Naive thymus-derived CD4-positive, alpha-beta T cell (primary cell): ENCODE measurements around the gene ACSF3. TPM values are rescaled to one million over a fixed set of nuclear protein-coding genes. Genes with fewer than 3 reads are reported as not detected.

Experiments used
- ATAC-seq: fragments of 150-1000 bp; cut with Tn5 transposase; 2 replicates; pipeline ENCODE4 v1.10.0; 2021; ENCODE audit warnings: mild to moderate bottlenecking, moderate library complexity
- CTCF ChIA-PET: fragments of 350-600 bp; sonication (Branson Sonifier 250); formaldehyde crosslinking; loops from one replicate; lab custom pipeline; 2021; ENCODE audit warnings: antibody characterized with exemption; lab: Charles Lee
- POLR2A ChIA-PET: fragments of 350-600 bp; sonication (Branson Sonifier 250); formaldehyde crosslinking; loops from one replicate; lab custom pipeline; 2021; ENCODE audit warnings: antibody characterized with exemption, inconsistent platforms; lab: Charles Lee
- DNase-seq, 9 donors: peaks; one replicate each; pipeline versions ENCODE4 v3.0.0 to v3.0.0-alpha.2; 2020 to 2022; ENCODE audit warnings: mixed read lengths in 1 of 9
- H3K27ac ChIP-seq: one replicate; pipeline ENCODE4 v1.7.0; 2013; ENCODE audit warnings: mild to moderate bottlenecking, low read depth, low read length, moderate library complexity
- H3K27me3 ChIP-seq, 2 donors: one replicate each; pipeline ENCODE4 v1.7.0; 2013; ENCODE audit warnings: low read length in 2 of 2, mild to moderate bottlenecking in 2 of 2, moderate library complexity in 2 of 2; ENCODE audit not compliant: control insufficient read depth in 2 of 2, insufficient read depth in 2 of 2
- H3K36me3 ChIP-seq, 3 experiments: 1 replicate in 2 of 3; 2 replicates in 1 of 3; pipeline ENCODE4 v1.7.0; 2013; ENCODE audit warnings: low read length in 3 of 3, mild to moderate bottlenecking in 3 of 3, moderate library complexity in 1 of 3; ENCODE audit not compliant: insufficient read depth in 3 of 3, control insufficient read depth in 2 of 3
- H3K4me1 ChIP-seq, 2 donors: one replicate each; pipeline ENCODE4 v1.7.0; 2013; ENCODE audit warnings: low read length in 2 of 2, mild to moderate bottlenecking in 2 of 2, moderate library complexity in 1 of 2; ENCODE audit not compliant: control insufficient read depth in 2 of 2, insufficient read depth in 2 of 2
- H3K4me3 ChIP-seq: 2 replicates; pipeline ENCODE4 v1.7.0; 2013; ENCODE audit warnings: mild to moderate bottlenecking, low read length
- H3K9me3 ChIP-seq, 3 experiments: 1 replicate in 2 of 3; 2 replicates in 1 of 3; pipeline ENCODE4 v1.7.0; 2013; ENCODE audit warnings: low read length in 3 of 3; ENCODE audit not compliant: control insufficient read depth in 2 of 3
- H3K27ac Mint-ChIP-seq, 9 donors: one replicate each; pipeline ENCODE4 v1.8.0; 2020 to 2022; ENCODE audit warnings: mixed read lengths in 9 of 9, mild to moderate bottlenecking in 8 of 9, moderate library complexity in 5 of 9, inconsistent platforms in 2 of 9
- H3K27me3 Mint-ChIP-seq, 5 donors: one replicate each; pipeline ENCODE4 v1.8.0; 2021 to 2022; ENCODE audit warnings: mixed read lengths in 5 of 5, mild to moderate bottlenecking in 1 of 5
- H3K36me3 Mint-ChIP-seq, 5 donors: one replicate each; pipeline ENCODE4 v1.8.0; 2020 to 2022; ENCODE audit warnings: mixed read lengths in 5 of 5, mild to moderate bottlenecking in 3 of 5, inconsistent platforms in 1 of 5
- H3K4me1 Mint-ChIP-seq, 7 donors: one replicate each; pipeline ENCODE4 v1.8.0; 2020 to 2022; ENCODE audit warnings: mixed read lengths in 7 of 7, mild to moderate bottlenecking in 3 of 7, inconsistent platforms in 1 of 7
- H3K4me3 Mint-ChIP-seq, 10 donors: one replicate each; pipeline ENCODE4 v1.8.0; 2020 to 2022; ENCODE audit warnings: mild to moderate bottlenecking in 10 of 10, mixed read lengths in 10 of 10, moderate library complexity in 6 of 10, inconsistent platforms in 2 of 10
- H3K9me3 Mint-ChIP-seq, 11 donors: one replicate each; pipeline ENCODE4 v1.8.0; 2020 to 2022; ENCODE audit warnings: mixed read lengths in 11 of 11, mild to moderate bottlenecking in 4 of 11, inconsistent platforms in 1 of 11, moderate library complexity in 1 of 11
- intact Hi-C, 2 donors: fragments of 100-400 bp; cut with micrococcal nuclease; formaldehyde crosslinking; loops; one replicate each; pipeline ENCODE4 v1.15.1; 2023
- polyA plus RNA-seq, 2 donors: library from polyadenylated mRNA; unstranded; fragments of 300-500 nt; fragmentation: Illumina TruSeq; gene quantifications; one replicate each; pipeline ENCODE4 v1.2.3, GENCODE V29; 2021
- total RNA-seq, 6 experiments: library from RNA in 5 of 6; stranded (reverse) in 5 of 6; gene quantifications; 1 replicate in 5 of 6; 2 replicates in 1 of 6; pipeline ENCODE4 v1.2.3 and lab custom pipeline; 2021 to 2026

Gene ACSF3
- total and polyA plus RNA-seq, 7 experiments from 2014 or later: 26.2 to 84.1 (median 68.5) TPM

- ATAC-seq (no peak), DNase-seq (no peak)
- Histone ChIP-seq H3K4me3 (peak overlapping the region; percentile 59), H3K4me1 (peaks cover 30 to 54% of the 10 kb centered on the region in 2 donors), H3K27ac (peak overlapping the region; percentile 89), H3K9me3 (no peaks in the 10 kb centered on the region), H3K27me3 (no peaks in the 10 kb centered on the region), H3K36me3 (peaks cover 0 to 62% (median 5%) of the 10 kb centered on the region in 3 experiments)
- H3K36me3 Mint-ChIP-seq: peaks cover 0 to 36% (median 12%) of the 10 kb centered on the region in 5 donors
- POLR2A ChIA-PET: interaction anchor here (0.6 to 3.7 kb wide), 13 partner anchors 9 to 1337 kb away, joined by 3 to 65 read pairs (median 4); partner anchors contain the start of genes ACSF3, APRT, CDH15 and GALNS
- intact Hi-C loops: loop anchor here in 1 of 2 donors (5.0 to 10.0 kb wide), 2 partner anchors 86 to 542 kb away; partner anchors contain the start of genes SLC22A31 and ZC3H18
- H3K4me1 Mint-ChIP-seq: peaks cover 30 to 77% (median 50%) of the 10 kb centered on the region in 7 donors
- CTCF ChIA-PET: interaction anchor here (0.6 to 1.7 kb wide), 7 partner anchors 14 to 101 kb away, joined by 3 to 12 read pairs (median 4); partner anchors contain the start of genes ACSF3 and ZNF778
- H3K27me3 Mint-ChIP-seq: no peaks in the 10 kb centered on the region
- H3K4me3 Mint-ChIP-seq: peak overlapping the region; percentile 51 to 92 (median 87)
- peak overlapping the region in 6 of 9 donors; percentile 95 to 100 (median 96) for H3K27ac Mint-ChIP-seq
- H3K9me3 Mint-ChIP-seq: peaks cover 0 to 2% (median 0%) of the 10 kb centered on the region in 11 donors
Observed at GRCh38 chr16:89116341-89117226, 22.9 kb downstream of the ACSF3 start.

- intact Hi-C loops: loop anchor here in 1 of 2 donors (5.0 to 10.0 kb wide), 2 partner anchors 85 to 543 kb away; partner anchors contain the start of genes SLC22A31 and ZC3H18
- Histone ChIP-seq H3K27me3 (no peaks in the 10 kb centered on the region), H3K36me3 (peaks cover 0 to 55% (median under 1%) of the 10 kb centered on the region in 3 experiments), H3K9me3 (no peaks in the 10 kb centered on the region), H3K4me3 (no peak overlapping the region), H3K4me1 (peaks cover 30 to 60% of the 10 kb centered on the region in 2 donors), H3K27ac (peak overlapping the region; percentile 89)
- ChIA-PET CTCF (interaction anchor here (0.7 to 1.0 kb wide), 2 partner anchors 19 to 100 kb away, joined by 8 to 12 read pairs; partner anchors contain the start of gene ZNF778), POLR2A (interaction anchor here (1.8 kb wide), 1 partner anchor 24 kb away, joined by 5 read pairs; the partner anchor contains the start of gene ACSF3)
- Mint-ChIP-seq H3K4me3 (peak overlapping the region in 6 of 10 donors; percentile 19 to 87 (median 52)), H3K9me3 (peaks cover 0 to 2% (median 0%) of the 10 kb centered on the region in 11 donors), H3K4me1 (peaks cover 33 to 81% (median 52%) of the 10 kb centered on the region in 7 donors), H3K36me3 (peaks cover 0 to 36% (median 12%) of the 10 kb centered on the region in 5 donors), H3K27ac (peak overlapping the region in 6 of 9 donors; percentile 32 to 100 (median 96)), H3K27me3 (no peaks in the 10 kb centered on the region)
- DNase-seq (no peak), ATAC-seq (no peak)
Observed at GRCh38 chr16:89117227-89117974, 23.7 kb downstream of the ACSF3 start.

- H3K27me3 Mint-ChIP-seq: no peaks in the 10 kb centered on the region
- no peak for DNase-seq
- intact Hi-C loops: loop anchor here in 1 of 2 donors (5.0 to 10.0 kb wide), 2 partner anchors 84 to 543 kb away; partner anchors contain the start of genes SLC22A31 and ZC3H18
- peak overlapping the region in 8 of 10 donors; percentile 5 to 60 (median 34) for H3K4me3 Mint-ChIP-seq
- H3K4me1 ChIP-seq: peaks cover 32 to 59% of the 10 kb centered on the region in 2 donors
- H3K4me1 Mint-ChIP-seq: peaks cover 38 to 86% (median 57%) of the 10 kb centered on the region in 7 donors
- ChIA-PET CTCF (interaction anchor here (0.7 kb wide), 1 partner anchor 20 kb away, joined by 8 read pairs; no protein-coding TSS in a partner anchor), POLR2A (interaction anchor here (1.3 to 1.8 kb wide), 2 partner anchors 12 to 25 kb away, joined by 3 to 5 read pairs; partner anchors contain the start of gene ACSF3)
- no peaks in the 10 kb centered on the region for H3K27me3 ChIP-seq
- peak overlapping the region; percentile 89 for H3K27ac ChIP-seq
- H3K36me3 ChIP-seq: peaks cover 0 to 50% (median 0%) of the 10 kb centered on the region in 3 experiments
- H3K36me3 Mint-ChIP-seq: peaks cover 0 to 36% (median 12%) of the 10 kb centered on the region in 5 donors
- H3K9me3 ChIP-seq: no peaks in the 10 kb centered on the region
- H3K4me3 ChIP-seq: no peak overlapping the region
- peaks cover 0 to 2% (median 0%) of the 10 kb centered on the region in 11 donors for H3K9me3 Mint-ChIP-seq
- H3K27ac Mint-ChIP-seq: peak overlapping the region in 6 of 9 donors; percentile 31 to 100 (median 96)
- no peak for ATAC-seq
Observed at GRCh38 chr16:89117975-89118289, 24.3 kb downstream of the ACSF3 start.

GRCh38 chr16:89118361-89119165 lies 24.9 kb downstream of the ACSF3 start:
- POLR2A ChIA-PET: interaction anchor here (1.0 to 1.8 kb wide), 4 partner anchors 13 to 261 kb away, joined by 3 to 18 read pairs (median 4); partner anchors contain the start of gene ACSF3
- peaks cover 0 to 44% (median 0%) of the 10 kb centered on the region in 3 experiments for H3K36me3 ChIP-seq
- H3K27me3 Mint-ChIP-seq: no peaks in the 10 kb centered on the region
- peak overlapping the region in 7 of 10 donors; percentile 5 to 71 (median 46) for H3K4me3 Mint-ChIP-seq
- ATAC-seq (no peak), DNase-seq (no peak)
- H3K4me3 ChIP-seq: no peak overlapping the region
- H3K27ac Mint-ChIP-seq: peak overlapping the region in 7 of 9 donors; percentile 31 to 100 (median 95)
- peaks cover 0 to 36% (median 12%) of the 10 kb centered on the region in 5 donors for H3K36me3 Mint-ChIP-seq
- H3K27me3 ChIP-seq: no peaks in the 10 kb centered on the region
- peak overlapping the region; percentile 89 for H3K27ac ChIP-seq
- H3K4me1 ChIP-seq: peaks cover 26 to 59% of the 10 kb centered on the region in 2 donors
- H3K9me3 ChIP-seq: no peaks in the 10 kb centered on the region
- CTCF ChIA-PET: no interaction called here
- peaks cover 38 to 93% (median 64%) of the 10 kb centered on the region in 7 donors for H3K4me1 Mint-ChIP-seq
- intact Hi-C loops: loop anchor here in 1 of 2 donors (5.0 to 10.0 kb wide), 2 partner anchors 84 to 544 kb away; partner anchors contain the start of genes SLC22A31 and ZC3H18
- H3K9me3 Mint-ChIP-seq: peaks cover 0 to 2% (median 0%) of the 10 kb centered on the region in 11 donors

- Mint-ChIP-seq H3K9me3 (peaks cover 0 to 2% (median 0%) of the 10 kb centered on the region in 11 donors), H3K27ac (peak overlapping the region in 6 of 9 donors; percentile 49 to 99 (median 74)), H3K4me3 (peak overlapping the region in 8 of 10 donors; percentile 38 to 77 (median 58)), H3K27me3 (no peaks in the 10 kb centered on the region), H3K4me1 (peaks cover 33 to 93% (median 64%) of the 10 kb centered on the region in 7 donors), H3K36me3 (peaks cover 0 to 33% (median 12%) of the 10 kb centered on the region in 5 donors)
- intact Hi-C loops: loop anchor here in 1 of 2 donors (5.0 to 10.0 kb wide), 2 partner anchors 83 to 544 kb away; partner anchors contain the start of genes SLC22A31 and ZC3H18
- ChIA-PET CTCF (interaction anchor here (0.5 kb wide), 1 partner anchor 103 kb away, joined by 5 read pairs; no protein-coding TSS in a partner anchor), POLR2A (interaction anchor here (1.0 to 1.8 kb wide), 4 partner anchors 14 to 261 kb away, joined by 3 to 18 read pairs (median 4); partner anchors contain the start of gene ACSF3)
- ATAC-seq (no peak), DNase-seq (no peak)
- no peak overlapping the region for H3K4me3 ChIP-seq
- peak overlapping the region; percentile 21 for H3K27ac ChIP-seq
- H3K9me3 ChIP-seq: no peaks in the 10 kb centered on the region
- H3K36me3 ChIP-seq: peaks cover 0 to 42% (median 0%) of the 10 kb centered on the region in 3 experiments
- H3K27me3 ChIP-seq: no peaks in the 10 kb centered on the region
- peaks cover 20 to 58% of the 10 kb centered on the region in 2 donors for H3K4me1 ChIP-seq
Observed at GRCh38 chr16:89119166-89119621, 25.5 kb downstream of the ACSF3 start.
